ENCODE measurements around the gene CGREF1.

DNA sequence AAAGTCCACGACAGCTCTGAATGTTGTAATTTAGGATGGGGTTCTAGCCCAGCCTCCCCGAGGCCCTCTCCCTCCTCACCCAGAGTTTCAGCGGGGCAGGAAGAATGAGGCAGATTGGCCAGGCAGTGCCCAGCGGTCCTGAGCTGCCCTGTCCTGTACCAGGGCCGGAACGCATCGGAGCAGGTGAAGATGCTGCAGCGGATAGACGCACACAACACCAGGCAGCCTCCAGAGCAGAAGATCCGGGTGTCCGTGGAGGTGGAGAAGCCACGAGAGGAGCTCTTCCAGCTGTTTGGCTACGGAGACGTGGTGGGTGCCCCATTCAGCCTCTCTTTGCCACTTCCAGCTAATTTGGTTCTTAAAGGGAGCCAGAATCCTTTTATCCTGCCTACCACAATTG is 21.6 kb downstream of the CGREF1 start:
- TF ChIP-seq CTCF (conservative IDR thresholded peaks at IDR 0.05 in 1 of 2, IDR thresholded peaks at IDR 0.05 in 1 of 2; ENCODE audit: extremely low read depth in 1 of 2, insufficient read depth in 1 of 2, low read depth in 1 of 2, low read length in 2 of 2), result no peak
- TF ChIP-seq EZH2 (IDR thresholded peaks at IDR 0.05; ENCODE audit: borderline replicate concordance, low read length), result no peak

Data from mammary epithelial cell (primary cell).